Posterior cingulate gyrus (tissue), 11 donors: ENCODE measurements around the gene MUC5B.

Source experiments
- DNase-seq, 10 donors: peaks; one replicate each; pipeline versions ENCODE4 v3.0.0 to v3.0.0-alpha.2; 2020 to 2021; ENCODE audit warnings: mixed read lengths in 3 of 10
- intact Hi-C: fragments of 100-400 bp; cut with DNase I; formaldehyde crosslinking; loops from one replicate; pipeline ENCODE4 v1.15.1; 2023

MUC5B gene

DNA sequence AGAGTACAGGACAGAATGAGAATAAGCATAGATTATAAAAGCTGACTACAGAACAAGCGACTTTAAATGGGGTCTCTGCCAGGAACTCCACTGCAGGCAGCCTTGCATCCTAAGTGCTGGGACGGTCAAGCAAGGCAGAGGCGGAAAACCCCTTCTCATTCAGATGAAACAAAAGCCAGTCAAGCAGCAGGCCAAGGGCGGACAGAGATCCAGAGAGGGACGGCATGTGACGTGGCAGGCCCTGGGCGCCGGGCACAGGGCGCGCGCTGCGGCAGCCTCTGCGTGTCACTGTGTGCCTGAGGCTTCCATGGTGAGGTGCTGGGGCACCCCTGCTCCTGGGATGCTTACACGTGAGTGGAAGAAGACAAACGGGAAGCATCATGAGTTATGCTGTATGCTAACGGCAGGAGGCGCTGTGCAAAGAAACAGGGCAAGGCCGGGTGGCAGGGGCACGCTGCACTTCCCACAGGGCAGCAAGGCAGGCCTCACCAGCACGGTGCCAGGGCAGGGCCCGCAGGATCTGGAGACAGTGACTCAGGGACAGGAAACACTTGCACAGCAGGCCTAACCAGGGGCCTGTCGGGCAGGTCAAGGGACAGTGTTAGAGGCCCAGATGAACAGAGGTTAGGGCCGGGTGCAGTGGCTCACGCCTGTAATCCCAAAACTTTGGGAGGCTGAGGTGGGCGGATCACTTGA is 80.4 kb downstream of the MUC5B start:
- intact Hi-C loops: no loop called here
- peak in 4 of 10 donors; percentile 31 to 92 (median 68) for DNase-seq

DNA sequence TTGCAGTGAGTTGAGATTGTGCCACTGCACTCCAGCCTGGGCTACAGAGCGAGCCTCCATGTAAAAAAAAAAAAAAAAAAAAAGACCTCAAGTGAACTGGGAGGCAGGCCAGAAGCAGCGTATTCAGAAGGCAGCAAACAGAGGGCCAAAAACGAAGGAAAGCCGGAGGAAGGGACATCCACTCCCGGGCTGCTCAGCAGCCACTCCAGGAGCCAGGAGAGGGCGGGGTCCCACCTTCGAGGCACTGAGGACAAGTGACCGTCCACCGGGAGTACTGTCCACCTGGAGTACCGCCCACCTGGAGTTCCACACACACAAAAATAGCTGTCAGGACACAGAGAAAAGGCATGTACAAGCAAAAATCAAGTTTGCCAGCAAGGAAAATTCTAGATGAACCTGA is 81.1 kb downstream of the MUC5B start:
- DNase-seq: peak in 1 of 10 donors; percentile 84
- intact Hi-C loops: no loop called here

DNA sequence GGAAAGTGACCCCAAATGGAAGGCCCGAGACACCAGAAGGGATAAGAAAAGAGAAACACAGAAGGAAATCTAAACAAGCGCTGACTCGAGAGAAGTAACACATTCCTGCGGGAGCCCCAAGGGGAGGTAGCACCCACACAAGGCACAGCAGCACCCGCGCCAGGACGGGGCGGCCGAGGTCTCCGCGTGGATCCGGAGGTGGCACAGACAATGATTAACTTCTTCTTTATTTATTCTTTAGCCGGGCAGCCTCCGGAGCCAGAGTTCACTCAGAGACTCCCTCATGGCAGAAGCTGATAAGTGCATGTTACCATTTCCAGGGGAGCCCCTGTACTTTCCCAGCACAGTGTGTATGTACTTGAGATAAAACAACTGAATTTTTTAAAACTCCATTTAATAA is 81.5 kb downstream of the MUC5B start:
- intact Hi-C loops: no loop called here
- peak in 1 of 10 donors; percentile 73 for DNase-seq

DNA sequence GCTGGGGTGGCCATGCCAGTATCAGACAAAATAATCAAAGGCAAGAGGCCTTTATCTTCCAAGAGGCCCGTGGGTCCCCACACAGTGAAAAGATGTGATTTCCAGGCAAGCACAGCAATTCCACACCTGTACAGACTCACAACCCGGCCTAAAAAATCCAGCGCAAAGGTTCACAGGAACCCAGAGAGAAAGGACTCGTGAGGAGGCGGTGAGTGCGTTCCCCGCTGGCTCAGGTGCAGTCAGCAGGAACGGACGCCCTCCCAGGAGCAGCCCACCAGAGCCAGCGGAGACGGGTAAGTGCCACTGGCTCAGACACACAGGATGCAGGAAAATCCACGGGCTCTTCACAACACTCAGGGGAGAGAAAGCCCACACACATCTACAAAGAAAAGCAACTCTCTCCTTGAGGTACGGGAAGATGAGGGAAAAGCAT is 82.2 kb downstream of the MUC5B start:
- DNase-seq: peak in 2 of 10 donors; percentile 70 to 73
- intact Hi-C loops: loop anchor here (5.0 kb wide), 1 partner anchor 82 kb away; the partner anchor contains the start of gene BRSK2

DNA sequence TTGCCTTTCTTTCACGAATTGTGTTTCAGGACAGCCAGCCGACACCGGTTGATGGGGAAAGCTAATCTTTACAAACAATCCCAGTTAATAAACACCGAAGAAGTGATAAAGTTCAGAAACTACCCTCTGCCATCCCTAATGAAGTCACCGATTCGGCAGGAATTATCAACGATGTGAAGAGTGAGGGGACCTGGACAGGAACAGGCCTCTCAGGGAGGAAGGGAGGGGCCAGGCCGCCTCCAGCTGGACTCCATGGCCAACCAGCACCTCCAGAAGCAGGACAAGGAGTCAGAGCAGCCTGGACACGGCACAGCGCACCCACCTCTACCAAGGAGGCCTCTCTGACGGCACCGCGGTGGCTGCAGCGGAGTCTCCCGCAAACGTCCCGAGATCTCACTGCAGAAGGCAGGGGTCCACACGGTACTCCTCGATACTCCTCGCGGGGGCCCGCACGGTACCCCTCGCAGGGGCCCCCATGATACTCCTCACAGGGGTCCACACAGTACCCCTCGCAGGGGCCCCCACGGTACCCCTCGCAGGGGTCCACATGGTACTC is 82.7 kb downstream of the MUC5B start:
- DNase-seq: peak in 3 of 10 donors; percentile 70 to 84 (median 81)
- intact Hi-C loops: loop anchor here (5.0 kb wide), 1 partner anchor 82 kb away; the partner anchor contains the start of gene BRSK2

- DNase-seq: peak in 2 of 10 donors; percentile 62 to 72
- intact Hi-C loops: loop anchor here (5.0 kb wide), 1 partner anchor 81 kb away; the partner anchor contains the start of gene BRSK2
These were observed 83.6 kb downstream of the MUC5B start for GRCh38 chr11:1306186-1307162.

GRCh38 chr11:1307163-1307870 is 84.5 kb downstream of the MUC5B start:
- DNase-seq: peak in 3 of 10 donors; percentile 80 to 87 (median 84)
- intact Hi-C loops: loop anchor here (5.0 kb wide), 1 partner anchor 80 kb away; the partner anchor contains the start of gene BRSK2

DNA sequence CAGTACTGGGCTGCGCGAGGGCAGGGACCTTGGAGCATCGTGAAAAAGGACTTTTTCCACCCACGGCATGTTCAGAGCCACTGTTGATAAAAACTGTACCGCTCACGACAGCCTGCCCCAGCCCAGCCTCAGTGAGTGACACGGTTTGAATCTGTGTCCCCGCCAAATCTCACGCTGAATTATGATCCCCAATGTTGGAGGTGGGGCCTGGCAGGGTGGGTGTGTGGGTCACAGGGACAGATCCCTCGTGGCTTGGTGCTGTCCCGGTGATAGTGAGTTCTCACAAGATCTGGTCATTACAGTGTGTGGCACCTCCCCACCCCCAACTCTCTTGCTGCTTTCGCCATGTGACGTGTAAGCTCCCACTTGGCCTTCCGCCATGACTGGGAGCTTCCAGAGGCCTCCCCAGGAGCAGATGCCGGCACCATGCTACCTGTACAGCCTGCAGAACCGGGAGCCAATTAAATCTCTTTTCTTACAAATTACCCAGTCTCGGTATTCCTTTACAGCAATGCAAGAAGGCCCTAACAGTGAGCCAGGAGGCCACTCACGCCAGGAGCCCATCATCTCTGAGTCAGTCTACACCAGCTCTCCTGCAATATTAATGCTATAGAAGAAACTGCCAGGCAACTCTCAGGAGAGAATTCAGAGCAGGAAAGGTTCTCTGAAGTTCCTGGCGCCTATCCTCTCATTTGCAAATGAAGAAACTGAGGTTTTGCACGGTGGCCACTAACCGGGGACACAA is 85.3 kb downstream of the MUC5B start:
- intact Hi-C loops: loop anchor here (2.0 to 5.0 kb wide), 3 partner anchors 29 to 207 kb away; partner anchors contain the start of gene BRSK2
- peak in 3 of 10 donors; percentile 75 to 84 (median 81) for DNase-seq

DNA sequence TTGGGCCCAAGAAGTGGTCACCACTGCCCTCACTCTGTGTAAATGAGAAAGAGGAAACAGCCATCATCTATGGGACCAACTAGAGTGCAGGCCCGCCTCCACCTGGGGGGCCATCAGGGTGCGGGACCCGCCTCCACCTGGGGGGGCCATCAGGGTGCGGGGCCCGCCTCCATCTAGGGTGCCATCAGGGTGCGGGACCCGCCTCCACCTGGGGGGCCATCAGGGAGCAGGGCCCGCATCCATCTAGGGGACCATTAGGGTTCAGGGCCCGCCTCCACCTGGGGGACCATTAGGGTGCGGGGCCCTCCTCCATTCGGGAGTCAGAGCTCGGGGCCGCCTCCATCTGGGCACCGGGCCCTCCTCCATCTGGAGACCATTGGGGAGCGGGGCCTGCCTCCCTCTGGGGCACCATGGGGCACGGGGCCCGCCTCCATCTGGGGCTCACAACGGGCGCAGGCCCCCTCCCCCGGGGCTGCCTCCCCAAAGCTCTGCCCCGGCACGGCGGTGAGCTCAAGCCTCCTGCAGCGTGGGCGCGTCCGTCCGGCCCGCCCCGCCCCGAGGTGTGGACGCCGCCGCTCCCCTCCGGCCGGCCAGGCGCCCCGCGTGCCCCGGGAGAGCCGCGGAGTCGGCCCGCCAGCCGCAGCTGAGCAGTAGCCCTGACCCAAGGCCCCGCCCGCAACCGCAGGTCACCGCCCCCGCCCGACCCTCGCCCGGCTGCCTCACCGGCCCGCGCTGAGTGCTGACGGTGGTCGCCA is 86.1 kb downstream of the MUC5B start:
- intact Hi-C loops: loop anchor here (2.0 to 5.0 kb wide), 3 partner anchors 28 to 206 kb away; partner anchors contain the start of gene BRSK2
- DNase-seq: peak in 2 of 10 donors; percentile 75 to 80

- intact Hi-C loops: loop anchor here (2.0 to 5.0 kb wide), 3 partner anchors 27 to 205 kb away; partner anchors contain the start of gene BRSK2
These were observed 86.8 kb downstream of the MUC5B start, which contains the start of gene TOLLIP for GRCh38 chr11:1309498-1310317. TSS of gene TOLLIP (minus strand) at chr11:1309632. CDS start at chr11:1309498, 134 bp downstream.

GRCh38 chr11:1310318-1310687 is 87.4 kb downstream of the MUC5B start:
- DNase-seq: no peak

More at GRCh38 chr11:1309498-1310317, 86.8 kb downstream of the MUC5B start, which contains the start of gene TOLLIP:
- peak; percentile 91 to 99 (median 96) for DNase-seq

GRCh38 chr11:1310772-1311468 is 88.1 kb downstream of the MUC5B start:
- intact Hi-C loops: no loop called here
- DNase-seq: peak in 2 of 10 donors; percentile 55 to 68

More at GRCh38 chr11:1310318-1310687, 87.4 kb downstream of the MUC5B start:
- intact Hi-C loops: no loop called here
